HUES48 (cell line): ENCODE results near the gene PQBP1.

Experiments
- H3K27ac ChIP-seq: one replicate; pipeline ENCODE4 v1.7.0; 2013; ENCODE audit warnings: low read depth, low read length, inconsistent platforms
- H3K27me3 ChIP-seq: 2 replicates; pipeline ENCODE4 v1.6.1; 2013; ENCODE audit warnings: mild to moderate bottlenecking, low read length; ENCODE audit not compliant: control insufficient read depth, insufficient read depth
- H3K36me3 ChIP-seq: 2 replicates; pipeline ENCODE4 v1.6.1; 2013; ENCODE audit warnings: low read length; ENCODE audit not compliant: control insufficient read depth, insufficient read depth
- H3K4me1 ChIP-seq: 2 replicates; pipeline ENCODE4 v1.6.1; 2013; ENCODE audit warnings: mild to moderate bottlenecking, low read length; ENCODE audit not compliant: control insufficient read depth, insufficient read depth
- H3K4me3 ChIP-seq: 2 replicates; pipeline ENCODE4 v1.5.1; 2013; ENCODE audit warnings: mild to moderate bottlenecking, low read depth, low read length
- H3K9ac ChIP-seq: 2 replicates; pipeline ENCODE4 v1.6.1; 2013; ENCODE audit warnings: mild to moderate bottlenecking, low read depth, low read length, moderate library complexity
- H3K9me3 ChIP-seq: 2 replicates; pipeline ENCODE4 v1.6.1; 2013; ENCODE audit warnings: low read length; ENCODE audit not compliant: control insufficient read depth, insufficient read depth

The PQBP1 gene

DNA sequence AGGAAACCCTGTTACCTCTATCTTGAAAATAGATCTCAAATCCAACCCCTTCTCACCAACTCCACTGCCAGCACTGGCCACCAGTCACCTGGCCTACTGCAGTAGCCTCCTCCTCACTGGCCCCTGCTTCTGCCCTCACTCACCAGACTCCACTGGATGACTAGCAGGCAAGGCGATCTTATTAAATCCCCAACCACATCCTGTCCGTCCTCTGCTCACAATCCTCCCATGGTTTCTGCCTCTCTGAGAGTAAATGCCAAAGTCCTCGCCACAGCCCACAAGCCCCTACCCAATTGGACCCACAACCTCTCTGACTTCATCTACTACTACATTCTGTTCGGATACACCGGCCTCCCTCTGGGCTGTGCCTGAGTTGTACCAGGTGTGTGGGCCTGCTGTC, 26.5 kb downstream of the PQBP1 start:
- peaks cover 23% of the 10 kb centered on the region for H3K36me3 ChIP-seq

DNA sequence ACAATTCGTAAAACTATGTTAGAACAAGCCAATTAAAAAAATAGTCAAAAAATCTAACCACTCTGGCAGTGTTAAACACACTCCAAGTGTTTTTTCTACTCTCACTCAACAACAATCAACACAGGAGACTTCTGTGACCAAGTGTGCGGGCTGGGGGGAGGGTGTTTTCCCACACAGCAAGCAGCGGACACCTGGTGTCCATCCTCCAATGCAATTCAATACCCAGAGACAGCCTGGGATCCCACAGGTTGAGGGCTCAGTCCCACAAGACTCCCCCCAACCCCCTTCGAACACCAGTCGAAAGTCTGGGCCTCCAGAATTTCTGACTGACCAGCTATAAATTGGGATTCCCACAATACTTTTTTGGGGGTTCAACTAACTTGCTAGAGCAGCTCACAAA, 29.4 kb downstream of the PQBP1 start:
- Histone ChIP-seq H3K36me3 (peaks cover 32% of the 10 kb centered on the region), H3K4me3 (peak overlapping the region; percentile 51), H3K27me3 (no peaks in the 10 kb centered on the region), H3K4me1 (peaks cover 15% of the 10 kb centered on the region), H3K27ac (peak overlapping the region; percentile 98), H3K9ac (peak overlapping the region; percentile 33; the same call in 1 of the 2 replicates), H3K9me3 (peaks cover 25% of the 10 kb centered on the region)

More for the DNA sequence above, 26.5 kb downstream of the PQBP1 start:
- Histone ChIP-seq H3K27me3 (no peaks in the 10 kb centered on the region), H3K4me3 (no peak overlapping the region), H3K27ac (no peak overlapping the region), H3K4me1 (peaks cover 28% of the 10 kb centered on the region), H3K9me3 (peaks cover 23% of the 10 kb centered on the region), H3K9ac (no peak overlapping the region)

DNA sequence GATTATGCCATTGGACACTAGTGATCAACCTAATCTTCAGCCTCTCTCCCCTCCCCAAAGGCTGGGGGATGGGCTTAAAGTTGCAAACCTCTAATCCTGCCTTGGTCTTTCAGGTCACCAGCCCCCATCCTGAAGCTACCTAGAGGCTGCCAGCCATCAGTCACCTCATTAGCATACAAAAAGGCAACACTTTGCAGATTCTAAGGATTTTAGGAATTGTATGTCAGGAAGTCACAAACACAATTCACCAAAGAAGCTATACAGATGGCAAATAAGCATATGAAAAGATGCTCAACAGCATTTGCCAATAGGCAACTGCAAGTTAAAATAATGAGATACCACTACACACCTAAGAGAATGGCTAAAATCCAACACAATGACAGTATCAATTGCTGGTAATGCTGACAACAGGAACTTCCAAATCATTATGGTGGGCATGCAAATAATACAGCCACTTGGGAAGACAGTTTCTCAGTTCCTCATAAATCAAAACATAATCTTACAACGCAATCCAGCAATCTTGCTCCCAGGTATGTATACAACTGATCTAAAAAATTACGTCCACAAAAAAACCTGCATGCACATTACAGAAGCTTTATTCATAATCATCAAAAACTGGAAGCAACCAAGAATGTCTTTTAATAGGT, 30.1 kb downstream of the PQBP1 start:
- peaks cover 36% of the 10 kb centered on the region for H3K36me3 ChIP-seq
- no peaks in the 10 kb centered on the region for H3K27me3 ChIP-seq
- H3K27ac ChIP-seq = peak overlapping the region; percentile 98
- peaks cover 27% of the 10 kb centered on the region for H3K9me3 ChIP-seq
- peak overlapping the region; percentile 51 for H3K4me3 ChIP-seq
- H3K9ac ChIP-seq = peak overlapping the region; percentile 40; the same call in 1 of the 2 replicates
- H3K4me1 ChIP-seq = peaks cover 15% of the 10 kb centered on the region

DNA sequence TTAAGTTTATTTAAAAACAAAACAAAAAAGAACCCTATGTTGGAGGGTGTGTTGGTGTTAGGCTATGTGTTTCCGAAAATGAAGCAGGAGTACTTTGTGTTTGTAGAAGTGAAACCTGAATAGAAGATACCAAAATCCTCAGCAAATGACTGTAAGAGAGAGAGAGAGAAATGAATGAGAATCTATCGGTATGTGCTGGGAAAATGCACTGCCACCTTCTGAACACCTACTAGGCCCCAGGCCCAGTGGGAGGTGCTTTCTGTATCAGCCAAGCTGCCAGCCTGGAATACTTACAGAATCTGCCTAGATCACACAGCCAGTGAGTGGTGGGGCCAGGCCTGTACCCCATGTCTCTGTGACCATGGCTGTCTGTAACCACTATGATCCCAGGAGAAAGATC, 36.0 kb downstream of the PQBP1 start:
- Histone ChIP-seq H3K36me3 (peaks cover 29% of the 10 kb centered on the region), H3K27ac (no peak overlapping the region), H3K4me3 (no peak overlapping the region), H3K9ac (no peak overlapping the region), H3K9me3 (peaks cover 33% of the 10 kb centered on the region), H3K27me3 (no peaks in the 10 kb centered on the region), H3K4me1 (peaks cover 10% of the 10 kb centered on the region; the same call in 1 of the 2 replicates)

DNA sequence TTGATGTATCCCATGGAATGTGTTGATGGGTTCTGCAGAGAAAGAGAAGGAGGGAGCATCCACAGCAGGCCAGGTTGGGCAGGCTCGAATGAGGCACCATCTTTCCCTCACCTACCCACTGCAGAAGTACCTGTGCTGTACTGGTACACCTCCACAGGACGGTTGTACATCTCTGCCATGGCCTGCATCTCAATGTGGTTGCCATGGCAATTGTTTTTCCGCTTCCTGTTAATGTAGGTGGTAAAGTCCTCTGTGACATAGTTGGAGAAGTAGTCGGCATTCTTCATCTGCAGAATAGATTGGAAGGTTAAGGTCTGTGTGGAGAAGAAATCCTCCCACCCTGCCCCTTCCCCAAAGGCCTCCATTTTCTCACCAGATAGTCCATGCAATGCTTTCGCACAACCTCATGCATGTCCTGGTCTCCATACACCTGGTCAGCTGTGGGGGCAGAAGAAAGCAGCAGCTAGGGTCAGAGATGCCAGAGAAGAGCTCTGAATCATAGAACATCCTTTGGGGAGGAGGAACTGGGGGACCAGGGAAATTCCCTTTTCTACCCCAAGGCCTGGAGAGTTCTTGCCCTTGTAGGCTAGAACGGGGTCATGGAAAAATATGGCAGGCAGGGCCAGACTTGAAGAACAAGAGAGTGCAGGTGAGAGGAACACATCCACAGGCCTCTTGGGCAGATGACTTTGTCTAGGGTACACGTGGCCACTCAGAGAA, 37.0 kb downstream of the PQBP1 start:
- peaks cover 10% of the 10 kb centered on the region; the same call in 1 of the 2 replicates for H3K4me1 ChIP-seq

DNA sequence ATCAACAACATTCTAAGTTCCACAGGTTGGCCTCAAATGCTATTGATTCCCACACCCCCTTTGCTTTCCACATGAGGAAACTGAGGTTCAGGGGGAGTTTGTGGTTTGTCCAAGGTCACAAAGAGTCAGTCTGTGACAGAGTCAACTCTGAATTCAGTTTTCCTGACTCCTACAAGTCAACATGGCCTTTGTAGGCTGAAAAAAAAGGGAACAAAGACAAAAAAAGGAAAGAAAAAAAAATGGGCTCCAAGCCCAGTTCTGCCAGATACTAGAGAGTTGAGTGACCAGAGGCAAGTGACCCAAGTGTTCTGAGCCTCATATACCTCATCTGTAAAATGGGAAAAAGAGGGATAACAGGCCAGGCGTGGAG, 37.6 kb downstream of the PQBP1 start:
- H3K27ac ChIP-seq = no peak overlapping the region
- H3K9ac ChIP-seq = no peak overlapping the region
- peaks cover 34% of the 10 kb centered on the region for H3K36me3 ChIP-seq
- H3K4me3 ChIP-seq = no peak overlapping the region
- H3K9me3 ChIP-seq = peaks cover 34% of the 10 kb centered on the region
- peaks cover 10% of the 10 kb centered on the region; the same call in 1 of the 2 replicates for H3K4me1 ChIP-seq
- no peaks in the 10 kb centered on the region for H3K27me3 ChIP-seq

More for the DNA sequence above, 37.0 kb downstream of the PQBP1 start:
- Histone ChIP-seq H3K9ac (no peak overlapping the region), H3K9me3 (peaks cover 33% of the 10 kb centered on the region), H3K4me3 (no peak overlapping the region), H3K27me3 (no peaks in the 10 kb centered on the region), H3K27ac (no peak overlapping the region), H3K36me3 (peaks cover 32% of the 10 kb centered on the region)

DNA sequence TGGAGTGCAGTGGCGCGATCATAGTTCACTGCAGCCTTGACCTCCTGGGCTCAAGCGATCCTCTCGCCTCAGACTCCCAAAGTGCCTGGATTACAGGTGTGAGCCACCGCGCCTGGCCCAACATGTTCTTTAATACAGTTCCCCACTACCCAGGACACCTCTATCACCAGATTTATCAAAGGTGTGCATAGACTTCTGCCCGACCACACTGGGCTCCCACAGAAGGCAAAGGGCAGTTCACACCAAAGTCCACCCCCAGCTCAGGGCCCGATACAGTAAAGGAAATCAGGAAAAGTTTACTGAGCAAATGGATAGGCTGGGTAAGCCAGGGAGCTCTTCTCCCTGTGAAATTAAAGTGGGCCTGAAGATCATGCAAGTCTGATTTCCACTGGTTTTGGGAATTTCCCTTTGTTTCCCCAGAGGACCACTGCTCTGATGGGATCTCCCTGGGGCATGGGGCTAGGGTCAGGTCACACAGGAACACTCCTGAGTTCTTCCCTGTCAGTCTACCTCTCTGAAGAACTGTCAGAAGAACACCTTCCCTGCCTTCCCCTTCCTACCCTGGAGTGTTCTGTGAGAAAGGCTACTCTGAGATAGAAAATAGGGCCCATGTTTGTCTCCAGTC, 38.8 kb downstream of the PQBP1 start:
- Histone ChIP-seq H3K9ac (no peak overlapping the region), H3K27ac (peak overlapping the region; percentile 73), H3K27me3 (no peaks in the 10 kb centered on the region), H3K9me3 (peaks cover 38% of the 10 kb centered on the region), H3K4me3 (no peak overlapping the region), H3K4me1 (peaks cover 10% of the 10 kb centered on the region; the same call in 1 of the 2 replicates), H3K36me3 (peaks cover 28% of the 10 kb centered on the region)

DNA sequence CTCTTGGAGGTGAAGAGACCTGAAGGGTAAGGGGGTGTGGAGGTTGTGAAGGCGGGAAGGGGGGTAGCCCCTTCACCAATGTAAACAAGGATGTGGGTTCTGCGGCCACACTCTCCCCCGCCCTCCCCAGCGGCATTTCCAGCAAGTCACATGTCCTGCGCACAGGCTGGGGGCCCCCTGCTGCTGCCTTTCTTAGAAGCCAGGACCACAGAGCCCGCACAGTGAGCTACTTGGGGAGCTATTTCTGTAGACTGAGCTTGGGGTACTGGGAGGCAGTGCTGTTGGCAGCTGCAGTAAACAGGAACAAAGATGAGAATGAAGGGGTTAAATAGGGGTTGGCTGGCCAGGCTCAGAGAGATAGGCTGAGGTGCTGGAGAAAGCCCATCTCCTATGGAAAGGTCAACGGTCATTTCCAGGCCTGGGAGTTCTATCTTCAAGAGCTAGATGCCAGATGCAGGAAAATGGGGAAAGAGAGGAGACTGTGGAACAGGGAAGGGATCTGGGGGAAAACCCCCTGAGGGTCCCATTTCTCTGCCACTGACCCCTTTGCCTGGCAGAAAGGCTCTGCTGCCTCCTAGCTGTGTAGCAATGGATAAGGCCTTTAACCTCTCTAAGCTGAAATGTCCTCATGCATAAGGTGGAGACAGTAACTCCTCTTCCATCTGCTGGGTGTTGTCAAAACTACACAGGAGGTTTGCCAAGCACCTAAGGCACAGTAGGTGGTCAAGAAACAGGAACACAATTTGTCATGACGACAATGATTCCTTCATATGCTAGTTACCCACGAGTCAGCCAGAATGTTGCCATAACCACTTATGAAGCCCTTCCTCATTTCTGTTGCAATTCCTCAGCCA, 39.6 kb downstream of the PQBP1 start:
- Histone ChIP-seq H3K9ac (no peak overlapping the region), H3K27me3 (no peaks in the 10 kb centered on the region), H3K4me1 (peaks cover 14% of the 10 kb centered on the region; the same call in 1 of the 2 replicates), H3K27ac (peak overlapping the region; percentile 73), H3K4me3 (peak overlapping the region; percentile 39; the same call in 1 of the 2 replicates), H3K9me3 (peaks cover 39% of the 10 kb centered on the region), H3K36me3 (peaks cover 28% of the 10 kb centered on the region)

DNA sequence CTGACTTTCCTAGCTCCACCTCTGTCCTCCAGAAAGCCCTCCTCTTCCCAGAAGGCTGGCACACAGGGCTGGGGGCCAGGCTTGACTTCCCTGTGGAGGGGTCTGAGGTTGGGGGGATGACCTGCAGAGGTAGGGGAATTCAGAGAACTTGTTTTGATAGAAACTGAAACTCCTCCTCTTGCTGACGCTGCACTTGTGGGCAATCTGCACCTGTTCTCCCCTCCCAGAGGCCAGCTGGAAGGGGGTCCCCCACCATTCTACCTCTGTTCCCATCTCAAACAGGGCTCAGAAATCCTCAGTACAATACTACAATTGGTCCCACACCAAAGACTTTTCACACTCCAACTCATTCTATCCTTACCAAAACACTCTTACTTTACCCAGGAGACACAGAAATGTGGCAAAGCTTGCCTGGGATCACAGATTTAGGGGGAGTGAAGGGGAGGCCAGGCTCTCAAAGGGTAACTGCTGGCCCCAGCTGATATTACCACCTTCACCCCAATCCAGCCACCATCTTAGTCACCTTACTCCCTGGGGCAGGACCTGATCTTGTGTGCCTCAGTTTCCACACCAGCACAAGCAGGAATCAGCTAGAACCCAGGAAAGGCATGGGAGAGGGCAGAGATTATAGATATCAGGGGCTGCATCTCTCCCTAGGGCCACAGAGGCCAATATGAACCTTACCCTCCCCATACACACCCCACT, 41.1 kb downstream of the PQBP1 start:
- Histone ChIP-seq H3K27ac (no peak overlapping the region), H3K4me1 (peaks cover 14% of the 10 kb centered on the region; the same call in 1 of the 2 replicates), H3K9ac (no peak overlapping the region), H3K4me3 (no peak overlapping the region), H3K27me3 (no peaks in the 10 kb centered on the region), H3K36me3 (peaks cover 29% of the 10 kb centered on the region), H3K9me3 (peaks cover 36% of the 10 kb centered on the region)
